GM12874 (cell line): ENCODE results near the gene PLS3.

Experiments
- CTCF ChIP-seq: IDR thresholded peaks from 2 replicates; pipeline ENCODE4 v1.5.1; 2011; ENCODE audit warnings: low read depth, mild to moderate bottlenecking, control low read depth, low read length, moderate library complexity; ENCODE audit not compliant: insufficient read depth

PLS3 gene

GRCh38 chrX:115534383-115534782 lies 26.6 kb upstream of the PLS3 start:
- TF ChIP-seq CTCF, result no peak

- TF ChIP-seq CTCF, result no peak
Observed at GRCh38 chrX:115535421-115535820, 25.6 kb upstream of the PLS3 start.

GRCh38 chrX:115535844-115536243 lies 25.1 kb upstream of the PLS3 start:
- TF ChIP-seq CTCF, result no peak

- TF ChIP-seq CTCF, result no peak
Observed at GRCh38 chrX:115539841-115540240, 21.1 kb upstream of the PLS3 start.

GRCh38 chrX:115547448-115547847 lies 13.5 kb upstream of the PLS3 start:
- no peak for TF ChIP-seq CTCF

GRCh38 chrX:115549008-115549407 lies 12.0 kb upstream of the PLS3 start:
- no peak for TF ChIP-seq CTCF

- TF ChIP-seq CTCF, result no peak
Observed at GRCh38 chrX:115553171-115553570, 7.8 kb upstream of the PLS3 start.

GRCh38 chrX:115559672-115560071 lies 1.3 kb upstream of the PLS3 start:
- TF ChIP-seq CTCF, result no peak
